Sciatic nerve (tissue), 2 donors: ENCODE results near the gene SFTPA2. TPM values are rescaled to one million over a fixed set of nuclear protein-coding genes. Genes with fewer than 3 reads are reported as not detected.
"Not testable (repeated sequence)": the region's sequence is repeated elsewhere in the genome, so short reads cannot be mapped to it uniquely, and the experiment has no call there.

Source experiments
- ATAC-seq: fragments of 200-7000 bp; cut with Tn5 transposase; one replicate; pipeline ENCODE4 v1.9.1; 2020; ENCODE audit warnings: mild to moderate bottlenecking, moderate library complexity
- DNase-seq: peaks from one replicate; pipeline ENCODE4 v3.0.0-alpha.2; 2020; ENCODE audit warnings: low spot score
- intact Hi-C: fragments of 100-400 bp; cut with DNase I; formaldehyde crosslinking; loops from one replicate; pipeline ENCODE4 v1.14.2; 2022
- total RNA-seq: library from RNA; stranded (reverse); fragmentation: NEBNext Ultra II Directional; extraction: Animal tissue kit (Norgen Biotek cat#: 25700); gene quantifications from one replicate; pipeline ENCODE4 v1.2.1, GENCODE V29; 2021
- donor health status: DM: no; HTN: no; CAD: no.
- donor health status: DM: no; HTN: no; CAD: no.

Gene SFTPA2
- total RNA-seq, 1 donor from 2014 or later, result 5.1 TPM

GRCh38 chr10:79522464-79522863 is 37.7 kb downstream of the SFTPA2 start:
- ATAC-seq, intact Hi-C loops, DNase-seq: not testable (repeated sequence)

DNA sequence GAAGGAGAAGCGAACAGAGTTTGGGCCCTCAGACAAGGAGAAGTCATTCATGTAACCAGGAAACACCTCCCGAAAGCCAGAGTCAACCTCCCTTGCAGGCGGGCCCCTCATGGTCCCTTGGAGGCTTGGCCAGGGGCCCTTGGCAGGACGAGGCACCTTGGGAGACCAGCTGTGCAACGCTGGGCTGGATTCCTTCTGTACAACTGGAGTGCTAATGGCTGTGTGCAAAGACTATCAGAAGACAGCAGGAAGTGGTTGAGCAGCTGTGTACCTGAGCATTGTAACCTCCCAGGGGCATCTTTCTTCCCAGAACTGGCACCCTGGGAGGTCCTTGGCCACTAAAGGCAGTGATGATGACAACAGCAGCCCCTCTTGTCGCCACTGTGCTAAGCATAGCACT is 38.5 kb downstream of the SFTPA2 start:
- ATAC-seq, DNase-seq, intact Hi-C loops: not testable (repeated sequence)

- DNase-seq, intact Hi-C loops, ATAC-seq: not testable (repeated sequence)
Observed at GRCh38 chr10:79517567-79517966, 42.6 kb downstream of the SFTPA2 start.

DNA sequence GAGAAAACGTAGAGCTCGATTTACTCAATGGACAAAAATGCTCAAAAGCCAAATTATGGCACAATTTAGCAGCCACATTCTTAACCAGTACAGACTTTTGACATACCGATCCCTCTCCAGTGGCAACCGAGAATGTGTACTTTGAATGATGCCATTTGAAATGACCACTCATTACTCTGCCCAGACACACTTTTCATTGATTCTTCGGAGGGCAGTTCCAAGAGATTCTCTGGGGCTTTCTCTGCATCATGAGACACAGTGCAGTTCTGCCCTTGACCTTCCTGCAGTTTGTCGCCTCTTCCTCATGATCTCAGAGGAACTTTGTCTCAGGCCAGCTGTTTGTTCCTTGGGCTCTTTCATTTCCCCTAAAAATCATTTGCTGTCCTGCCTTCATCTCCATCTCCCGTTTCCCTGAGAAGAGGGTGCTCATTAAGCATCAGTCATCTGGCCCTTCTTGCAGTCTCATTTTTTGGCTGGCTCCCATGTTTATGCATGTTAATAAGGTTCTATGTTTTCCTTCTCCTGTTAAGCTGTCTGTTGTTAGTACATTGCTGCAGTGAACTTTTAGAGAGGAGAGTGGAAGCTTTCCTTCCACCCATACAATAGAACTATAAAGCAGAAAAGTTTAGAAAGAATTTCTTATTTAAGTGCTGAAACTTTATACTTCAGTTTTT is 43.5 kb downstream of the SFTPA2 start:
- DNase-seq, ATAC-seq, intact Hi-C loops: not testable (repeated sequence)

- intact Hi-C loops, DNase-seq: not testable (repeated sequence)
- peak; percentile 59 for ATAC-seq
Observed at GRCh38 chr10:79511891-79512583, 48.2 kb downstream of the SFTPA2 start, which contains the start of gene EIF5AL1. Gene EIF5AL1 (plus strand): TSS chr10:79512533. CDS start chr10:79512650, 117 bp downstream.

DNA sequence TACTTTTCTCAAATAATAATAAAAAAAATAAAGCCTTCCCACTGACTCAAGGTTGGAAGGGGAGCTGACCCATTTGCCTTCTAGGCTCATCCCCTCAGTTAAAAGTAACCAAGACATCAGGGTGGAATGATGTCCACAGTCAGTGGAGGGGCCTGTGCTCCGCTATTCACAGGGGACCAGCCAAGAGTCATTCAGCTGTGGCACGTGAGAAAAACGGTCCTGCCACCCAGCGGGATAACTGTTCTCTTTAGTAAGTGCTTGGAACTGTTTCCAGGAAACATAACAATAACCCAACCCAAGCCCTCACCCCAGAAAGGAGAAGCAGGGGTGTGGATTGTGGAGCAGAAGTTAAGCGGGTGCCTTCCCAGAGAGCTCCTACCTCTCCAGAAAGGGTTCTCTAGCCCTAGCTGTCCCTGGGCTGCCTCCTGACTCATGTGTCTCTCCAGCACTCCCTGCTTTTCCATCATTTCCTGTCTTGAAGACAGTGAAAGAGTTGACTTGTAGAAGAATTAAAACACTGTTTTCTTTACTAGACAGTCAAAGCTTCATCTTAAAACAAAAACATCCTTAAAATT is 50.2 kb downstream of the SFTPA2 start:
- DNase-seq, intact Hi-C loops: not testable (repeated sequence)
- ATAC-seq, result peak; percentile 24

- DNase-seq, intact Hi-C loops: not testable (repeated sequence)
- ATAC-seq, result peak; percentile 68
Observed at GRCh38 chr10:79509306-79509933, 50.8 kb downstream of the SFTPA2 start.

GRCh38 chr10:79508245-79508644 is 52.0 kb downstream of the SFTPA2 start:
- intact Hi-C loops, DNase-seq: not testable (repeated sequence)
- peak; percentile 41 for ATAC-seq

- ATAC-seq, result no peak
Observed at GRCh38 chr10:79507440-79508167, 52.6 kb downstream of the SFTPA2 start.

More at GRCh38 chr10:79507440-79508167, 52.6 kb downstream of the SFTPA2 start:
- DNase-seq, result no peak
- intact Hi-C loops, result no loop called here

Other genes with a start within 250 kb of the SFTPA2 start
- gene PPIF, start 212.9 kb downstream of the SFTPA2 start, total RNA-seq, result 18.8 TPM
- gene ZCCHC24, start 114.8 kb downstream of the SFTPA2 start, total RNA-seq, result 150 TPM
- gene EIF5AL1, start 47.9 kb downstream of the SFTPA2 start, total RNA-seq, result 0.09 TPM
- gene SFTPA1, start 50.5 kb upstream of the SFTPA2 start, total RNA-seq, result 6.3 TPM
- gene NUTM2B, start 142.8 kb upstream of the SFTPA2 start, total RNA-seq, result 1.4 TPM